Gastroesophageal sphincter (tissue), 3 donors: Measurements from ENCODE around the gene LEP.

ENCODE experiments used
- EP300 ChIP-seq: sonication (generic); formaldehyde crosslinking; IDR thresholded peaks from one replicate; pipeline ENCODE4 v1.6.1; 2017; ENCODE audit warnings: antibody characterized with exemption, mild to moderate bottlenecking
- POLR2A ChIP-seq, 2 donors: fragments of 450-650 bp; IDR thresholded peaks; one replicate each; pipeline ENCODE4 v1.6.1; 2017; ENCODE audit warnings: antibody characterized with exemption in 2 of 2, mild to moderate bottlenecking in 2 of 2, moderate library complexity in 1 of 2
- TF ChIP-seq, protein P1 (sequence below), 4 experiments: fragments of 200-600 bp in 2 of 4; fragments of 450-650 bp in 2 of 4; sonication (generic) in 1 of 4; IDR thresholded peaks; one replicate each; pipeline ENCODE4 v1.5.1; 2017 to 2019; ENCODE audit warnings: antibody characterized with exemption in 4 of 4, mild to moderate bottlenecking in 2 of 4, moderate library complexity in 2 of 4

DNA sequence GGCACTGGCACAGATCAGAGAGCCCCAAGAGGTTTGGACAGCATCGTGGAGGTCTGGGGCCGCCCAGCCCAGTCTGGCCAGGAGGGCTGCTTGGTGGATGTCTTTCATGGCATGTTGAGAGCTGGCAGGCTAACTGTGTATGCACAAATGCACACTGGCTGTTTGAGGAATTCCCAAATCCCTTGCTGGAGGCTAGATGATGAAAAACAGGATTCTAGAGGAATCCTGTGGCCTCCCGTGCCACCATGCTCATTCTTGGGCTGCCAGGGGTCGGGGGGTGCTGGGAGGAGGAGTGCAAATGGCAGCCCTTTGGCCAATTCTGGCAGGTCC is 26.5 kb downstream of the LEP start:
- TF ChIP-seq POLR2A (IDR thresholded peaks at IDR 0.05) (no peak), EP300 (no peak)
- TF ChIP-seq, protein P1, sequence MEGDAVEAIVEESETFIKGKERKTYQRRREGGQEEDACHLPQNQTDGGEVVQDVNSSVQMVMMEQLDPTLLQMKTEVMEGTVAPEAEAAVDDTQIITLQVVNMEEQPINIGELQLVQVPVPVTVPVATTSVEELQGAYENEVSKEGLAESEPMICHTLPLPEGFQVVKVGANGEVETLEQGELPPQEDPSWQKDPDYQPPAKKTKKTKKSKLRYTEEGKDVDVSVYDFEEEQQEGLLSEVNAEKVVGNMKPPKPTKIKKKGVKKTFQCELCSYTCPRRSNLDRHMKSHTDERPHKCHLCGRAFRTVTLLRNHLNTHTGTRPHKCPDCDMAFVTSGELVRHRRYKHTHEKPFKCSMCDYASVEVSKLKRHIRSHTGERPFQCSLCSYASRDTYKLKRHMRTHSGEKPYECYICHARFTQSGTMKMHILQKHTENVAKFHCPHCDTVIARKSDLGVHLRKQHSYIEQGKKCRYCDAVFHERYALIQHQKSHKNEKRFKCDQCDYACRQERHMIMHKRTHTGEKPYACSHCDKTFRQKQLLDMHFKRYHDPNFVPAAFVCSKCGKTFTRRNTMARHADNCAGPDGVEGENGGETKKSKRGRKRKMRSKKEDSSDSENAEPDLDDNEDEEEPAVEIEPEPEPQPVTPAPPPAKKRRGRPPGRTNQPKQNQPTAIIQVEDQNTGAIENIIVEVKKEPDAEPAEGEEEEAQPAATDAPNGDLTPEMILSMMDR (IDR thresholded peaks at IDR 0.05): no peak
